Activated T-cell treated with anti-CD3 and anti-CD28 coated beads, Interleukin-2, amount 50 U/mL, for 4 hours (primary cell): Measurements from ENCODE around the gene SUSD2. TPM values are rescaled to one million over a fixed set of nuclear protein-coding genes. Genes with fewer than 3 reads are reported as not detected.

Experiments
- ATAC-seq, 2 donors: fragments of 200-7000 bp; cut with Tn5 transposase; one replicate each; pipeline ENCODE4 v1.10.0; 2021
- DNase-seq: peaks from one replicate; pipeline ENCODE4 v3.0.0-alpha.2; 2020
- H3K27me3 Mint-ChIP-seq: one replicate; pipeline ENCODE4 v1.8.0; 2021; ENCODE audit warnings: low read depth, mixed read lengths
- H3K36me3 Mint-ChIP-seq: one replicate; pipeline ENCODE4 v1.8.0; 2022; ENCODE audit warnings: mixed read lengths; ENCODE audit not compliant: insufficient read depth
- H3K4me1 Mint-ChIP-seq: one replicate; pipeline ENCODE4 v1.8.0; 2021; ENCODE audit warnings: low read depth, mixed read lengths
- H3K4me3 Mint-ChIP-seq: one replicate; pipeline ENCODE4 v1.8.0; 2021; ENCODE audit warnings: mild to moderate bottlenecking, moderate library complexity, mixed read lengths
- H3K9me3 Mint-ChIP-seq: one replicate; pipeline ENCODE4 v1.8.0; 2021; ENCODE audit warnings: mixed read lengths
- total RNA-seq, 3 donors: library from RNA; stranded (reverse); gene quantifications; one replicate each; pipeline ENCODE4 v1.2.1, GENCODE V29; 2021

SUSD2 gene
- total RNA-seq, 3 donors from 2014 or later = 1.2 to 1.7 (median 1.6) TPM

GRCh38 chr22:24216541-24217209, 35.4 kb downstream of the SUSD2 start:
- no peak for DNase-seq
- Mint-ChIP-seq H3K4me3 (no peak overlapping the region), H3K27me3 (peaks cover 3% of the 10 kb centered on the region), H3K4me1 (peaks cover 5% of the 10 kb centered on the region), H3K9me3 (no peaks in the 10 kb centered on the region), H3K36me3 (no peaks in the 10 kb centered on the region)
- ATAC-seq = peak; percentile 67 to 86

DNA sequence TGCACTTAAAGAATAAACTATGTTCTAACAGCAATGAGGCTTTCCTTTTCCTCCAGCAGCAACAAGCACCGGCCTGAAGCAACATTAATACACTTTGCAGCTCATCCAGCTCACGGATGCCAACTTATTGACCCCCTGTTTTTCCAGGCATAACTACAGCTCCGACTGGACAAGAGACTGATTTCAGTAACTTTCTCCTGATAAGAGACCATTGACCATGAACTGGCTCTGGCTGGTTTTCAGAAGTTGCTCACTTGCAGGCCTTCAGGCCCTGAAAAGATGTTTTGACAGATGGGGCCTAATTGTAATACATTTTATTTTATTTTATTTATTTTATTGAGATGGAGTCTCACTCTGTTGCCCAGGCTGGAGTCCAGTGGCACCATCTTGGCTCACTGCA, 36.1 kb downstream of the SUSD2 start:
- DNase-seq (no peak), ATAC-seq (no peak)
- Mint-ChIP-seq H3K36me3 (no peaks in the 10 kb centered on the region), H3K4me1 (peaks cover 5% of the 10 kb centered on the region), H3K27me3 (peaks cover 3% of the 10 kb centered on the region), H3K4me3 (no peak overlapping the region), H3K9me3 (no peaks in the 10 kb centered on the region)

- ATAC-seq = no peak
- no peaks in the 10 kb centered on the region for H3K9me3 Mint-ChIP-seq
- H3K36me3 Mint-ChIP-seq = no peaks in the 10 kb centered on the region
Observed at GRCh38 chr22:24219750-24220149, 38.5 kb downstream of the SUSD2 start.

GRCh38 chr22:24224468-24224867, 43.2 kb downstream of the SUSD2 start:
- H3K36me3 Mint-ChIP-seq = no peaks in the 10 kb centered on the region
- ATAC-seq (no peak), DNase-seq (no peak)
- no peaks in the 10 kb centered on the region for H3K9me3 Mint-ChIP-seq
- H3K27me3 Mint-ChIP-seq = no peaks in the 10 kb centered on the region
- no peak overlapping the region for H3K4me3 Mint-ChIP-seq
- H3K4me1 Mint-ChIP-seq = no peaks in the 10 kb centered on the region

More at GRCh38 chr22:24219750-24220149, 38.5 kb downstream of the SUSD2 start:
- no peak overlapping the region for H3K4me3 Mint-ChIP-seq
- no peak for DNase-seq
- H3K27me3 Mint-ChIP-seq = peaks cover 3% of the 10 kb centered on the region
- peaks cover 5% of the 10 kb centered on the region for H3K4me1 Mint-ChIP-seq

DNA sequence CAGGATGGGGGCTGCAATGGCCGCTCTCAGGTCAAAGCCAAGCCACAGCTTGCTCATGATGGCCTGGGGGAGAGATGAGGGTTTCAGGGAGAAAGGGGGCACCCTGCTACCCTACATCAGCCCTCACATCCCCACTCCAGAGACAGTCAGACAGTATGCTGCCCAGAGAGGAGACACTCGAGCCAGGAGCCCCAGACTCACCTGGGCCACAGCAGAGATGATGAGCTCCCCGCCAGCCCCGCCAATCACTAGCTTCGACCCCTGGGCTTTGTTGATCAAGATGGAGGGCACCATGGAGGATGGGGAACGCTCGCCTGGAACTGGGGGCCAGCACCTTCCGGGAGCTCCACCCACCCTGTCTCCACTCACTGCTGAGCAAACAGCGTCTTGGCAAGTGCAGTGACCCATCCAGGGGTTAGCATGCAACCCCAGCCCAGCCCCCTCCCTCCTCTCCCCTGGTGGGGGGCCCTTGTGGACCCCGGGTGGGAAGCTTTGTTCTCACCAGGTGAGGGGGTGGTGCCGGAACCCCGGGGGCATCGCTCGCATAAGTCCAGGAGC, 43.8 kb downstream of the SUSD2 start:
- no peak overlapping the region for H3K4me3 Mint-ChIP-seq
- no peaks in the 10 kb centered on the region for H3K27me3 Mint-ChIP-seq
- ATAC-seq = no peak
- no peaks in the 10 kb centered on the region for H3K36me3 Mint-ChIP-seq
- H3K4me1 Mint-ChIP-seq = no peaks in the 10 kb centered on the region
- no peaks in the 10 kb centered on the region for H3K9me3 Mint-ChIP-seq
- DNase-seq = no peak

GRCh38 chr22:24225951-24226350, 44.7 kb downstream of the SUSD2 start:
- no peaks in the 10 kb centered on the region for H3K27me3 Mint-ChIP-seq
- no peaks in the 10 kb centered on the region for H3K9me3 Mint-ChIP-seq
- no peak for ATAC-seq

DNA sequence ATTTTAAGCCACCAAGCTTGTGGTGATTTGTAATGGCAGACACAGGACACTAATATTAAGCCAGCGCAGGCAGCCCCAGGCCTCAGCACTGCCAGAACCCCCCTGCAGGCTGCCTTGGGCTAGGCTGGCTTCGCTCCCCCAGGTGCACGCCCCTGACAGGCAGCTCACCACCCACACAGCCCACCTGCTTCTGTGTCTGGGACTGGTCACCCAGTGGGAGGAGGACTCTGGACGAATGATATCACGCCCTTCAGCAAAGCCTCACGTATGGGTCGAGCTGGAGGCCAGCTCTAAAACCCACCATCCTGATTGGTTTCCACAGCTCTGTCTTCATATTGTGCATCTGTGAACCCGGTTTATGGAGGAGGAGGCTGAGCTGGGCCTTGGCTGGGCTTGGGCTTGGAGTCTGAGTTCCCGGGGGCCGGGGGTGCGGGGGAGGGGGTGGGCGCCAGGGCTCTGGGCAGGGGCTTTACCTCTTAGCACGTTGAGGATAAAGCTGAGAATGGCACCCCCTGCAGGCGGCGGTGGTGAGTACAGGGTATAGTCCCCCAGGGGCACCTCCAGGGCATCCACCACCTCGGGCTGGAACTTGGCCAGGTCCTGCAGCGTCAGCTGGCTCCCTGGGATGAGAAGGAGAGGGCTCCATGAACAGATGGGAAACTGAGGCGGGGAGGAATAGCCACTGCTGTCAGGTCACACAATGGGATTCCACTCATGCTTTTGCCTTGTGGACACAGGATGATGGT, 49.8 kb downstream of the SUSD2 start:
- no peaks in the 10 kb centered on the region for H3K9me3 Mint-ChIP-seq
- DNase-seq (peak; percentile 65), ATAC-seq (peak; percentile 76 to 80)
- H3K27me3 Mint-ChIP-seq = no peaks in the 10 kb centered on the region
- H3K4me3 Mint-ChIP-seq = no peak overlapping the region
- peaks cover 3% of the 10 kb centered on the region for H3K4me1 Mint-ChIP-seq
- H3K36me3 Mint-ChIP-seq = no peaks in the 10 kb centered on the region

More at GRCh38 chr22:24225951-24226350, 44.7 kb downstream of the SUSD2 start:
- Mint-ChIP-seq H3K4me1 (no peaks in the 10 kb centered on the region), H3K36me3 (no peaks in the 10 kb centered on the region), H3K4me3 (no peak overlapping the region)
- no peak for DNase-seq

DNA sequence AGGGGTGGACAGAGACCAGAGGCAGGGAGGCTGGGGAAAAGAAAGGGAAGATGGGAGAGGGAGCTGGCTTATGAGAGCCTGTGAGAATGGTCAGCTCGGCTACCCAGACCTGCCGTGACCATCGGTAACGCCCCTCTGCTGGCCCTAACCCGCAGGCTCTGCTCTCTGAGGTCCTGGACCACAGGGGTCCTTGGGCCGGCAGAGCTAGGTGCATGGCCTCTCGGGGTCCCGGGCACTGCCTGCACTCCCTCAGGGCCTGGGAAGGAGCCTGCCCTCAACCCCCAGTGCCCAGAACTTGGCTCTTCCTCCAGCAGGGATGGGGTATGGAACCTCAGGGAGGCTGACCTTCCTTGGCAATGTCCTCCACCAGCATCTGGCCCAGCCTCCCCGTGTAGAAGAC, 50.4 kb downstream of the SUSD2 start:
- DNase-seq (no peak), ATAC-seq (no peak)
- H3K4me1 Mint-ChIP-seq = peaks cover 3% of the 10 kb centered on the region
- H3K36me3 Mint-ChIP-seq = no peaks in the 10 kb centered on the region
- no peak overlapping the region for H3K4me3 Mint-ChIP-seq
- H3K9me3 Mint-ChIP-seq = no peaks in the 10 kb centered on the region
- H3K27me3 Mint-ChIP-seq = no peaks in the 10 kb centered on the region

DNA sequence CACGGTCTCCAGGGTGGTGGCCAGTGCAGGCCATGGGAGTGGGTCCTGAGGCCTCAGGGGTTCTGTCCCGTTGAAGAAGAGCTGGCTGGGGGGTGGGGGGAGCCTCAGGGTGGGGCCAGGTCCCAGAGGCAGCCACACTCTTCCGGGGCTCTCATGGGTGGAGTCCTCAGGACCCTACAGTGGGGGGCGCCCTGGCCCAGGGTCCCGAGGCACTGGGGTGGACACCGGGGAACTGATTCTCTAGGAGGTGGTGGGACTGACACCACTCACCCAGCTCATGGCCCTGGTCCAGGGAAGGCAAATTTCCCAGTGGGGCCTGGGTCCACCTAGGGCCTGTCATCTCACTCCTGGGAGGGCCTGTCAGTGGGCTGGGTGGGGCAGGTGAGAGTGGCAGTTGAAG, 50.8 kb downstream of the SUSD2 start:
- no peak overlapping the region for H3K4me3 Mint-ChIP-seq
- H3K9me3 Mint-ChIP-seq = no peaks in the 10 kb centered on the region
- peaks cover 3% of the 10 kb centered on the region for H3K4me1 Mint-ChIP-seq
- no peaks in the 10 kb centered on the region for H3K36me3 Mint-ChIP-seq
- DNase-seq (no peak), ATAC-seq (no peak)
- H3K27me3 Mint-ChIP-seq = no peaks in the 10 kb centered on the region

GRCh38 chr22:24232725-24233124, 51.4 kb downstream of the SUSD2 start:
- Mint-ChIP-seq H3K4me3 (no peak overlapping the region), H3K9me3 (no peaks in the 10 kb centered on the region), H3K4me1 (peaks cover 3% of the 10 kb centered on the region), H3K27me3 (no peaks in the 10 kb centered on the region), H3K36me3 (no peaks in the 10 kb centered on the region)
- ATAC-seq (no peak), DNase-seq (no peak)

DNA sequence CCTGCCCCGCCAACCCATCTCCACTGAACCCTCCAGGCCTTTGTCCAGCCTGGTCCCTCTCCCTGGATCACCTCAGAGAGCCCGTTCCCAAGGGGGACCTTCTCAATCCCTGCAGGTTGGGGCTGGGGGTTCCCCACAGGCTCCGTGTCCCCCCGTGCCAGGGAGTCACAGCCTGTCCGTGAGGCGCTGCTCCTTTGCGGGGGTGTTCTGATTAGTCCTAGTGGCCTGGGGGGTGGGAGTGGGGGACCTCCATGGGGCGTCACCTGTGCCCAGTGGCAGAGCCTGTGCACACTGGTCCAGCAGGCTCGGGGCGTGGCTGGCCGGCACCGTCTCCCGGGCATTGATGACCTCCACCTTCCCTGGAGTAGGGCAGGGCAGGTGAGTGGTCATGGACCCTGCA, 51.9 kb downstream of the SUSD2 start:
- peaks cover 3% of the 10 kb centered on the region for H3K4me1 Mint-ChIP-seq
- H3K9me3 Mint-ChIP-seq = no peaks in the 10 kb centered on the region
- ATAC-seq = no peak
- H3K4me3 Mint-ChIP-seq = no peak overlapping the region
- H3K27me3 Mint-ChIP-seq = no peaks in the 10 kb centered on the region
- no peaks in the 10 kb centered on the region for H3K36me3 Mint-ChIP-seq
- no peak for DNase-seq

GRCh38 chr22:24233816-24234215, 52.5 kb downstream of the SUSD2 start:
- Mint-ChIP-seq H3K36me3 (no peaks in the 10 kb centered on the region), H3K27me3 (no peaks in the 10 kb centered on the region), H3K4me1 (peaks cover 3% of the 10 kb centered on the region), H3K9me3 (no peaks in the 10 kb centered on the region), H3K4me3 (no peak overlapping the region)
- DNase-seq = no peak
- ATAC-seq = no peak

DNA sequence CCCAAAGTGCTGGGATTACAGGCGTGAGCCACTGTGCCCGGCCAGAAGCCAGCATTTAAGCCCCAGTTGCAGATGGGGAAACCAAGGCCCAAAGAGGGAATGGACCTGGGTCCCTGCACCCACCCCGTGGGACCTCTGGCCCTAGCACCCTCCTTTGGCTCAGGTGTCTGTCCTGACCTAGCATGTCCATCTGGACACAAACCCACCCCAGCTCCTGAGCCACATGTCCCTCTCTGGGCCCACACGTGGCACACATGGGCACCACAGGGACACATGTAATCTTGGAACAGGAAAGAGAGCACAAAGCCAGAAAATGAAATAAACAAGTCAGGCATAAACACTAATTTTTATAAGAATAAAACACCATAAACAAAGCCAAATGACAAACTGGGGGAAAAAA, 54.0 kb downstream of the SUSD2 start:
- DNase-seq = no peak

GRCh38 chr22:24236656-24237055, 55.4 kb downstream of the SUSD2 start:
- Mint-ChIP-seq H3K27me3 (no peaks in the 10 kb centered on the region), H3K4me1 (peaks cover 9% of the 10 kb centered on the region), H3K36me3 (no peaks in the 10 kb centered on the region), H3K4me3 (no peak overlapping the region), H3K9me3 (no peaks in the 10 kb centered on the region)
- ATAC-seq = no peak
- DNase-seq = no peak

More for the DNA sequence above, 54.0 kb downstream of the SUSD2 start:
- Mint-ChIP-seq H3K4me3 (no peak overlapping the region), H3K9me3 (no peaks in the 10 kb centered on the region), H3K27me3 (no peaks in the 10 kb centered on the region), H3K4me1 (peaks cover 3% of the 10 kb centered on the region), H3K36me3 (no peaks in the 10 kb centered on the region)
- ATAC-seq = no peak
